Stimulated activated CD8-positive, alpha-beta memory T cell treated with anti-CD3 and anti-CD28 coated beads, Interleukin-15, amount 100 ng/mL, for 4 hours (primary cell): ENCODE results near the gene PGPEP1.
"Not testable (repeated sequence)": the region's sequence is repeated elsewhere in the genome, so short reads cannot be mapped to it uniquely, and the experiment has no call there.

Experiments used
- DNase-seq, 2 donors: peaks; one replicate each; pipeline ENCODE4 v3.0.0-alpha.2; 2020; ENCODE audit warnings: low read depth in 2 of 2

The PGPEP1 gene

DNA sequence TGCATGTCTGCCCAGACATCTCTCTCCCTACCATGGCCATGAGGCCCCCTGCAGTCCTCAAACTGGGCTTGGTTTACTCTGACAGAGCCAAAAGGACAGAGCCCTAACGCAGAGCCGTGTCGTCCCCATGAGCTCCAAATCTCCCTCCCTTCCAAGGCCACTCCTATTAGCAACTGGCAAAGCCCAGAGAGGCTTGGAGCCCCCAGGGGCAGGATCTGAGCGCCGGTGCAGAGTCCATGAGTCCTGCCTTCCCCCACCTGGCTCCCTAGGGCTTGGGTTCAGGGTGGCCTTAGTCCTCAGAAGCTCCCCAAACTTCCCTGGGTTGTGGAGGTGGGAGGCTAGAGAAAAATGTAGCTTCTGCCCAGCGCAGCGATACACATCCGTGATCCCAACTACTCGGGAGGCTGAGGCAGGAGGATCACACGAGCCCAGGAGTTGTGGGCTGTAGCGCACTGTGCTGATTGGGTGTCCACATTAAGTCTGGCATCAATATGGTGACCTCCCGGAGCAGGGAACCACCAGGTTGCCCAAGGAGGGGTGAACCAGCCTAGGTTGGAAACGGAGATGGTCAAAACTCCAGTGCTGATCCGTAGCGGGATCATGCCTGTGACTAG is 7.4 kb upstream of the PGPEP1 start:
- no peak for DNase-seq

DNA sequence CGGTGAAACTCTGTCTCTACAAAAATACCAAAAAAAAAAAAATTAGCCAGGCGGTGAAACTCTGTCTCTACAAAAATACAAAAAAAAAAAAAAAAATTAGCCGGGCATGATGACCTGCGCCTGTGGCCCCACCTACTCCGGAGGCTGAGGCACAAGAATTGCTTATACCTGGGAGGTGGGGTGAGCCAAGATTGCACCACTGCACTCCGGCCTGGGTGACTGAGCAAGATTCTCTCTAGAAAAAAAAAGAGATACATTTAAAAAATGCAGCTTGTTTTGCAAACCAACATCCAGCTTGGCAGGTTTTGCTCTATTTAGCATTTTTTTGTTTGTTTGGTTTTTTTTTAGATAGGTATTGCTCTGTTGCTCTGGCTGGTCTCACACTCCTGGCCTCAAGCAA is 6.7 kb upstream of the PGPEP1 start:
- no peak for DNase-seq

DNA sequence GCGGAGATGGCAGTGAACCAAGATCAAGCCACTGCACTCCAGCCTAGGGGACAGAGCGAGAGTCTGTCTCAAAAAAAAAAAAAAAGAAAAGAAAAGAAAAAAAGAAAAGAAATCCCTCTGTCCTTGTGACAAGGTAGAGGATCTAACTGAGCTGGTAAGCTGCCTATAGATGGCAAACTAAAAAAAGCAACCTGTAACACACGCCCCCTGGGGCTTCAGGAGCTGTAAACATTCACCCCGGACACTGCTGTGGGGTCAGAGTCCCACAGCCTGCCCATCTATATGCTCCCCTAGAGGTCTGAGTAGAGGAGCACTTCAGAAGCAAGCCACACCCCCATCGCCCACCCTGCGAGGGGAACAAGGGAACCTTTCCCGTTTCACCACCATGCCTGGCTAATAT is 4.3 kb upstream of the PGPEP1 start:
- DNase-seq: no peak

DNA sequence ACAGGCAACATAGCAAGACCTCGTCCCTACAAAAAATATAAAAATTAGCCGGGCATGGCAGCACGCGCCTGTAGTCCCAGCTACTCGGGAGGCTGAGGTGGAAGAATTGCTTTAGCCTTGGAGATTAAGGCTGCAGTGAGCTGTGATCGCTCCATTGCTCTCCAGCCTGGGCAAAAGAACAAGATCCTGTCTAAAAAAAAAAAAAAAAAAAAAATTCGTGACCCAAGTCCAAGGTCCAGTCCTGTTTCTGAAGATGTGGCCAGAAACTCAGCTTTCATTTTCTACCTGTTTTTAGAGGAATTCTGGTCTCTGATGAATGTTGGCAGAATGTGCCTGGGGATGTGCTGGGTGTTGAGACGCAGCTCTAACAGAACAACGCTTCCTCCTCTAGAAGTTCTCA is 1.9 kb upstream of the PGPEP1 start:
- no peak for DNase-seq

DNA sequence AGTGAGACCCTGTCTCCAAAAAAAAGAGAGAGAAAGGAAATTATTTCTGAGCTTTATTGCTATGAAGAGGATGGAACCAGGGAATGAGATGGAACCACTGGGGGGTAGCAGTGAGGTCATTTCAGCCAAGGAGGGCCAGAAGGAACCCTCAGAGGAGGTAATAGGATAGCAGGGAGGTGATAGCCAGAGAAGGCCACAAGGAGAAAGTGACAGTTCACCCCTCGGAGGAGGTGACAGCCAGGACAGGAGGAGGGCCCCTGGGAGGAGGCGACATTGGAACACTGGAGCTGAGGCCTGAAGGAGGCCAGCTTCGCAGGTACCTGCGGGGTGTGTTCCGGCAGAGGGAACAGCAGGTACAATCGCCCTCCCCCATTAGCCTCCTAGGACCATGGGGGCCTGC is 675 bp upstream of the PGPEP1 start:
- DNase-seq: no peak

DNA sequence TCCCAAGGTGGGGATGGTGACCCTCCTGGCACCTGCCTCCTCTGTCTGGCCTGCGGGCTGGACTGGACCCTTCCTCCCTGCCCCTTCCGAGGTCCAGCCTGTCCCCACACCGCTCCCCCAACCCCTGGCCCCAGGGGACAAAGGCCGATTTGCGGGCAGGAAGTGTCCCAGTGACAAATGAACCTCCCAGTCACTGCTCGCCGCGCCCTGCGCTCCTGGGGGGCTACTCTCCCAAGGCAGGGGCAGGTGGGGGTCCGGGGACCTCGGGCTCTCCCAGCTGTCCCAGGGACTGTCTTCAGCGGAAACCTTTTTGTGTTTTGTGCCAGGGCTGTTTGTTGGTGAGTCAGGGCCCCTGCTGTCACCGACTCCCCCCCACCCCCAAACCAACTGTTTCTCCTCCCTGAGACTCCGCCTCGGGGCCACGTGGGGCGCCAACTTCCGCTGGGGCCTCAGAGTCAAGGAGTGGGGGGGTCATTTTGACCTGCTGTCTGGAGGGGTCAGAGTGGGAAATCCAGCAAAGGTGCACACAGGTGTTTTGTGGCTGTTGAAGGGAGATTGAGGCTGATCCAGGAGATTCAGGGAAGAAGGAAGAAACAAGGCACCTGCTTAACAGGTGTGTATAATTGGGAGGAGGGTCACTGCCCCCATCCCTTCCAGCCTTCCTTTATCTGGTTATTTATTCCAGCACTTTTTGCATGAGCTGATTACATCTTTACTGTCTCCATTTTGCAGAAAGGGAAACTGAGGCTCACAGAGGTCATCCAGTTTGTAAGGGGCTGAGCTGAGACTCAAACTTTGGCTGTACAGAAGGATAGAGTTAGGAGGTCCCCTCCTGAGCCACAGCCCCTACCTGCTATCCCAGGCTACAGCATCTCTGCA is 831 bp downstream of the PGPEP1 start:
- peak; percentile 41 to 44 for DNase-seq

DNA sequence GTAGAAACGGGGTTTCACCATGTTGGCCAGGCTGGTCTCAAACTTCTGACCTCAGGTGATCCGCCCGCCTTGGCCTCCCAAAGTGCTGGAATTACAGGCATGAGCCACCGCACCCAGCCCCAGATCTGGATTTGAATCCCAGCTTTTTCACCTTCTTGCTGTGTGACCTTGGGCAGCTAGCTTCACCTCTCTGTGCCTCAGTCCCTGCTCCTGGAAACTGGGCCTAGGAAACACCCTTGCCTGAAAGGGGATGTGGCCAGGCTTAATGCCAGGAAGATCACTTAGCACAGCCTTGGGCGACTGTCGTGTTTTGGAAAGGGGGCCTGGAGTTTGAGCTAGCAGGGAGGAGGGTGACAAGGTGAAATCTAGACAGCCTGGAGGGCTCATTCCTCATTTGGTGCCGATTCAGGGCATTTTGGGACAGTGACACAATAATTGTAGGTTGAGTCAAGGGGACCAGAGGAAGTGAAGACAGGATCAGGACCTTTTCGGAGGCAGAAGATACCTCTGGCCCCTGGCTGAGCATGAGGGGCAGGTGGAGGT is 1.8 kb downstream of the PGPEP1 start:
- DNase-seq: no peak

DNA sequence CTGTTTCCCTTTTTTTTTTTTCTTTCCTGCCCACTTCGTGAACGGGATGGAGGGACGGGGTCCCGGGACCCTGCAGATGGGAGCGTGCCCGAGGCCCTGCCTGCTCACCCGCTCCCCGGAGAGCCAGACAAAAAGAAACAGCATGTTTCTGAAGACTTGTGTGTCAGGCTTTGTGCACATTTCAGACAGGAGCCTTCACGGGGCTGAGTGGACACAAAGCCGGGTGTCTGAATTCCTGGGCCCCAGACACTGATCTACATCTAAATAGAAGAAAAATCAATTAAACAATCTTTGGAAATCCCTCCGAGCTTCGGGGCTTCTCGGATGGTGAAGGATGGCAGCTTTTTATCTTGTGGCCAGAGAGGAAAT is 4.2 kb downstream of the PGPEP1 start:
- no peak for DNase-seq

DNA sequence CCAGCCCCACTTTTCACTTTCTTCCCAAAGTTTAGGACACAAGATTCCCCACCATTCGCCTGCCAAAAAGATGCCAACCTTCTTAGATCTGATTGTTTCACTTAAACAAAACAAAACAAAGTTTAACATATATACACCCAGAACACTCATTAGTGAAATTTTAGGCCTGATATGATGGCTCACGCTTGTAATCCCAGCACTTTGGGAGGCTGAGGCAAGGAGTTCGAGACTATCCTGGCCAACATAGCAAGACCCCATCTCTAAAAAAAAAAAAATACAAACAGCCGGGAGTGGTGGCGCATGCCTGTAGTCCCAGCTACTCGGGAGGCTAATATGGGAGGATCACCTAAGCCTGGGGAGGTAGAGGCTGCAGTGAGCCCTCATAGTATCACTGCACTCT is 4.9 kb downstream of the PGPEP1 start:
- DNase-seq: no peak

DNA sequence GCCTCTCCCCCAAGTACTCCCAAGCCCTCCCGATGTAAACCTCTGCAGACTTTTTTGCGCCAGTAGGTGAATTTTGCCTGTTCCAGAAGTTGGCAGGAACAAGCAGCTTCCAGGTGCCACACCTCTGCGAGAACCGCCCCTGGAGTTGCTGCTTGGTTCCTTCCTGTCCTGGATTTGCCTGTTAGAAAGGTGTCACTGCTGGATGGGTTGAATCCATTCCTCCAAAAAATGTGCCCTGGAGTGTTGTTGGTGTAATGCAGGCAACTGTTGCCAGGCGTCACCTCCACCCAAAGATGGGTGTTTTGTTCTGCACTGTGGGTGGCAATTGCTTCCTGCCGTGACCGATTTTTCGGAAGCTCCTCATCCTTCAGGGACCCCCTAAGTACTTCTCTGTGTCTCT is 5.7 kb downstream of the PGPEP1 start:
- no peak for DNase-seq

DNA sequence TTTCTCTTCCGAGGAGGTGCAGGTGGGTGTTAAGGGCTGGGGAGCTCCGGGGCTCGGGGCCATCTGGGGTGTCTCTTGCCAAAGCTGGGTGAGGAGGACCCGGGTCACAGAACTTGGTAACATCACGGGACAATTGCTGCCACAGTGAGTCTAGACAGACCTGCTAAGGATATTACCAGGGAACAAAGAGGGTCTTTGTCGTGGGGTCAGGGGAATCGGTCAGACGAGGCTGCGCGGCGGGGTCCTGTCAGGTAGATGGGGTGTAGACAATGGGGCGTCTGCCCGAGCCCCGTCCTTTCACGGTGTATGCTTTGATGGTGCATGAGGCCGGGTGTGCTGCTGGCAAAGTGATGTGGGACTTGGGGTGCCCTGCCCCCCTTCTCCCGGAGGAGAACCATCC is 7.8 kb downstream of the PGPEP1 start:
- no peak for DNase-seq

DNA sequence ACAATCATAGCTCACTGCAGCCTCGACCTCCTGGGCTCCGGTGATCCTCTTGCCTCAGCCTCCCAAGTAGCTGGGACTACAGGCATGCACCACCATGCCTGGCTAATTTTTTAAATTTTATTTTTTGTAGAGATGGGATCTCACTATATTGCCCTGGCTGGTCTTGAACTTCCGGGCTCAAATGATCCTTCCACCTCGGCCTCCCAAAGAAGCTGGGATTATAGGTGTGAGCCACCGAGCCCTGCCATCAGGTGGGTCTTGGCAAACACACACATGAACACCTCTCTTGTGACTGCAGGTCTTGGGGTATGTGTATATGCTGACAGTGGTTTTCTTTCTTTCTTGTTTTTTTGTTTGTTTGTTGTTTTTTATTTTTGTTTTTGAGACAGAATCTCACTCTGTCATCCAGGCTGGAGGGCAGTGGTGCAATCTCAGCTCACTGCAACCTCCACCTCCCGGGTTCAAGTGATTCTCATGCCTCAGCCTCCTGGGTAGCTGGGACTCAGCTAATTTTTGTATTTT is 8.5 kb downstream of the PGPEP1 start:
- DNase-seq: not testable (repeated sequence)

DNA sequence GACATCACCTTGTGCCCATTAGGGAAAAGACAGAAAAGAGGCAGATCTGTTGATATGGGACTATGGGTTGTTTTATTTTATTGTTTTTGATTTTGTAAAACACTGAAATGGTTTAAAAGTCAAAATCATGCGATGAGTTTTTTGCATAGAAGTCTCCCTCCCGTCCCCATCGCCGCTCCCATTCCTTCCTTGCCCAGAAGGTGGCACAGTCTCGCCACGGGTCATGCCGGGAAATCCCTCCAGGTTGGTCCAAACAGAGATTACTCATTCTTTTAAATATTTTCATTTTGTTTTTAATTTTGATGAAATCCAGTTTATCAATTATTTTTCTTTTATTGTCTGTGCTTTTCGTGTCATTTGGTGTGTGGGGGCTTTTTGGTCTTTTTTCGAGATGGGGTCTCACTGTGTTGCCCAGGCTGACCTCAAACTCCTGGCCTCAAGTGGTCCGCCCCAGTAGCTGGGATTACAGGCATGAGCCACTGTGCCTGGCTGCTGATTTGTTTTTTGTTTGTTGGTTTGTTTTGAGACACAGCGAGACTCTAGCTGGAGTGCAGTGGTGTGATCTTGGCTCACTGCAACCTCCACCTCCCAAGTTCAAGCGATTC is 9.2 kb downstream of the PGPEP1 start:
- DNase-seq: no peak

DNA sequence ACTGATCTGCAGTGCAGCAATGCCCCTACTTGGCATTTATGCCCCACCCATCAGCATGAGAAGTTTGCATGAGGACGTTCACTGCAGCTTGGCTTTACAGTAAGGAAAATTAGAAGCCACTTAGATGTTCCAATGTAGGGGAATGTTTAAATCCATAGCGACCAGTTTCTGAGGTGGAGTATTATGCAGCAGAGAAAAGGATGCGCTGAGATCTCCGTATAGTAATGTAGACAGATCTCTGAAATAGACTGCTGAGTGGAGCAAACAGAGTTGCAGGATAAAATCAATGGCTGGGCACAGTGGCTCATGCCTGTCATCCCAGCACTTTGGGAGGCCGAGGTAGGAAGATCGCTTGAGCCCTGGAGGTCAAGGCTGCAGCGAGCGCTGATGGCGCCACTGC is 10.1 kb downstream of the PGPEP1 start:
- no peak for DNase-seq

DNA sequence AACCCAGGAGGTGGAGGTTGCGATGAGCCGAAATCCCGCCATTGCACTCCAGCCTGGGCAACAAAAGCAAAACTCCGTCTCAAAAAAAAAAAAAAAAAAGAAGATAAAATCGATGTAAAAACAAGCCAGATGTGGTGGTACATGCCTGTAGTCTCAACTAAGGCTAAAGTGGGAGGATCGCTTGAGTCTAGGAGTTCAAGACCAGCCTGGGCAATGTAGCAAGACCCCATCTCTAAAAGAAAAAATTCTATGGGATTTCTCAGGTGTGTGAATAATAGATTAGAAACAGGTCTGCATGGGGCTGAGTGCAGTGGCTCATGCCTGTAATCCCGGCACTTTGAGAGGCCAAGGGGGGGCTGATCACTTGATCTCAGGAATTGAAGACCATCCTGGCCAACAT is 11.1 kb downstream of the PGPEP1 start:
- DNase-seq: no peak

DNA sequence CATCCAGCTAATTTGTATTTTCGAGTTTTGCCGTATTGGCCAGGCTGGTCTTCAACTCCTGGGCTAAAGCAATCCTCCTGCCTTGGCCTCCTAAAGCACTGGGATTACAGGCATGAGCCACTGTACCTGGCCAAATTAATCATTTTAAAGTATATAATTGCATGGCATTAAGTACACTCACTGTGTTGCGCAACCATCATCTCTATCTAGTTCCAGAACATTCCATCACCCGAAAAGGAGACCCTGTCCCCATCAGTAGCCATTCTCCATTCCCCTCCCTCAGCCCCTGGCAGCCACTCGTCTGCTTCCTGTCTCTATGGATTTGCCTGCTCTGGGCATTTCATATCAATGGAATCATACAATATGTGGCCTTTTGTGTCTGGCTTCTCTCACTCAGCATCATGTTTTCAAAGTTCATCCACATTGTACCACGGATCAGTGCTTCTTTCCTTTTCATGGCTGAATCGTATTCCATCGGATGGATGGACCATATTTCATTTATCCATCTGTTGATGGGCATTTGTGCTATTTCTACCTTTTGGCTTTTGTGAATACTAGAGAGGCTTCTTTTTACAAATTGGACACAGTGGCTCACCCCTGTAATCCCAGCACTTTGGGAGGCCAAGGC is 13.1 kb downstream of the PGPEP1 start:
- no peak for DNase-seq

DNA sequence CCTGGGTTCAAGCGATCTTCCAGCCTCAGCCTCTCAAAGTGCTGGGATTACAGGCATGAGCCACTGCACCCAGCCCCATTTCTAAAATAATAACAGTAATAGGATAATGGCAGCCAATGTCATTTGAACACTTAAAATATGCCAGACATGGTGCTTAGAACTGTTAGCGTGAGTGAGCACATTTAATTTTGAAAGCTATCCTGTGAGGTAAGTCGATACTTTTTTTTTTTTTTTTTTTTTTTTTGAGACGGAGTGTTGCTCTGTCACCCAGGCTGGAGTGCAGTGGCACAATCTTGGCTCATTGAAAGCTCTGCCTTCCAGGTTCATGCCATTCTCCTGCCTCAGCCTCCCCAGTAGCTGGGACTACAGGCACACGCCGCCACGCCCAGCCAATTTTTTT is 14.3 kb downstream of the PGPEP1 start:
- DNase-seq: not testable (repeated sequence)

DNA sequence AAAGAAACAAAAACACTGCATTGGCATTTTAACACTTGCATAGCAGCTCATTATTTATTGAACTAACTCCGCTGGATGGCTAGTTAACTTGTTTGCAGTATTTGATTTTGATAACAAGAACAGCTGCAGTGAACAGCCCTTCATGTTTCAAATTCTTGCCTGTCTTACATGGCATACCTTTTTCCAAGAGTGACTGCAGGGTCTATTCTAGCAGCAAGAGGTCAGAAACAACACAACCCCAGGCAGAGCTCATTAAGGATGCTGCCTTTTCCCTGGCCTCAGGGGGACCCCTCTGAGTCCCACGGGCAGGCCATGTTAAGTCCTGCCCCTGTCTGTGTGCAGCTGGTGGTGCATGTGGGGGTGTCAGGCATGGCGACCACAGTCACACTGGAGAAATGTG is 16.6 kb downstream of the PGPEP1 start:
- no peak for DNase-seq

DNA sequence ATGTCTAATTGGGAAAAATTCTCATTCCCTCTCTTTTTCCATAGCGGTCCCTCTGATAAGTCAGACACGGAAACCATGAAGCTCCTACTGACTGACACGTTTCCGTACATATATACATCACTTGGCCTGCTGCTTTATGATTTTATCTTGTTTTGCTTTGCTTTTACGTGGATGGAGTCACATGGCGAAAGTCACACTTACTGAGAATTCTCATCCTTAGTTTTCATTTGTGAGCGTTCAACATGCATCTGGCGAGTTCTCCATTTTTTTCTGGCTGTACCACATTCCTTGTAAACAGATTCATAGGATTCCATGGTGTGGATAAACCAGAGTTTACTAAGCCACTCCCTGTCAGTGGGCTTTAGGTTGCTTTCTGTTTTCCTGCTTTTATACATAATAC is 21.2 kb downstream of the PGPEP1 start:
- no peak for DNase-seq

DNA sequence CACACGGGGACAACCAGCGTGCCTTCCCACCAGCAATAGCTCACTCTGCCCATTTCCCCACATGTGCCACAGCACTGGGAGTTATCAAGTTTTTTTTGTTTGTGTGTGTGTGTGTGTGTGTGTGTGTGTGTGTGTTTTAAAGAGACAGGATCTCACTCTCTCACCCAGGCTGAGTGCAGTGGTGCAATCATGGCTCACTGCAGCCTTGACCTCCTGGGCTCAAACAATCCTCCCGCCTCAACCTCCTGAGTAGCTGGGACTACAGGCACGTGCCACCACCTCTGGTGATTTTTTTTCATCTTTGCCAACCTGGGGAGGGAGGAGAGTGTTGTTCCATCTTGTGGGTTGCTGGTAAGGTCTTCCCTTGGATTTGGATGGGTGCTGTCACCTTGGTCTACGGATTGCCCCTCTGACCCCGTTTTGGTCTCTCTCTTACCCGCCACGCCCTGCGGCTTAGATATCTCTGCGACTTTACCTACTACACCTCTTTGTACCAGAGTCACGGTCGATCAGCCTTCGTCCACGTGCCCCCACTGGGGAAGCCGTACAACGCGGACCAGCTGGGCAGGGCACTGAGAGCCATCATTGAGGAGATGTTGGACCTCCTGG is 22.6 kb downstream of the PGPEP1 start:
- DNase-seq: no peak

DNA sequence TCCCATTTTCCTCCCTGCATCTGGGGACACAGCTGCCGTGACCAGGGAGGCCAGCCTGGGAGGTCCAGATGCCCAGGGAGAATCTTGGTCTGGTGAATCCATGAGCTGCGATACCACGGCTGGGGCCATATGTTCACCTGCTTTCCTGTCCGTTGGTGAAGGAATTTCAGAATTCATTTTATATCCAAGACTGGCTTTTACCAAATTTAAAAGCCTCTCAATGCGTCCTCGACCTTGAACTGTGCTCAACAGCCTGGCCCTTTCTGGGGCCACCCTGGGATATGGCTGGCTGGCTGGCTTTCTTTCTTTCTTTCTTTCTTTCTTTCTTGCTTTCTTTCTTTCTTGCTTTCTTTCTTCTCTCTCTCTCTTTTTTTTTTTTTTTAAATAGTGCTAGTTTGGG is 23.4 kb downstream of the PGPEP1 start:
- no peak for DNase-seq
